ENCODE data around the gene CORO1C.

GRCh38 chr12:108686780-108687179 is 44.5 kb downstream of the CORO1C start:
- TF ChIP-seq EGR1 (IDR thresholded peaks at IDR 0.05; ENCODE audit: low read depth in 2 of 2) (no peak), SP1 (IDR thresholded peaks at IDR 0.05) (no peak), CTCF (IDR thresholded peaks at IDR 0.05; ENCODE audit: low read depth, low read length, missing input control) (no peak), RAD21 (IDR thresholded peaks at IDR 0.05) (no peak), ZBTB33 (IDR thresholded peaks at IDR 0.05) (no peak)

Measured in liver (tissue), 3 donors.